Activated CD4-positive, alpha-beta T cell treated with anti-CD3 and anti-CD28 coated beads, Interleukin-2, amount 50 U/mL, for 48 hours (primary cell): ENCODE data around the gene GDF3.

Experiments
- DNase-seq, 2 experiments: peaks; one replicate each; pipeline ENCODE4 v3.0.0-alpha.2; 2020

The GDF3 gene

GRCh38 chr12:7666595-7666994 lies 29.0 kb downstream of the GDF3 start:
- DNase-seq: no peak

GRCh38 chr12:7661741-7662140 lies 33.8 kb downstream of the GDF3 start:
- no peak for DNase-seq

- DNase-seq: no peak
These were observed 39.5 kb downstream of the GDF3 start for GRCh38 chr12:7656121-7656520.

- no peak for DNase-seq
These were observed 45.5 kb downstream of the GDF3 start for GRCh38 chr12:7650091-7650490.

GRCh38 chr12:7647071-7647470 lies 48.5 kb downstream of the GDF3 start:
- DNase-seq: no peak

- DNase-seq: no peak
These were observed 49.4 kb downstream of the GDF3 start for GRCh38 chr12:7646178-7646475.

- peak in 1 of 2 experiments; percentile 39 for DNase-seq
These were observed 50.0 kb downstream of the GDF3 start for GRCh38 chr12:7645395-7646177.

- DNase-seq: peak in 1 of 2 experiments; percentile 55
These were observed 52.7 kb downstream of the GDF3 start for GRCh38 chr12:7642876-7643309.

GRCh38 chr12:7642287-7642686 lies 53.3 kb downstream of the GDF3 start:
- no peak for DNase-seq

- peak; percentile 43 to 51 for DNase-seq
These were observed 55.2 kb downstream of the GDF3 start for GRCh38 chr12:7640123-7640995.
